WTC11 (cell line): ENCODE results near the gene ARHGEF17. TPM values are rescaled to one million over a fixed set of nuclear protein-coding genes. Genes with fewer than 3 reads are reported as not detected.

ENCODE experiments used
- ATAC-seq: fragments of 200-7000 bp; cut with Tn5 transposase; 2 replicates; pipeline ENCODE4 v1.10.0; 2021; ENCODE audit warnings: mild to moderate bottlenecking, moderate library complexity
- CTCF ChIA-PET: fragments of 300-600 bp; sonication (Branson Sonifier 250); formaldehyde crosslinking; loops from one replicate; lab custom pipeline; 2021; ENCODE audit warnings: antibody characterized with exemption; lab: Charles Lee
- POLR2A ChIA-PET: fragments of 350-600 bp; sonication (Branson Sonifier 250); formaldehyde crosslinking; loops from one replicate; lab custom pipeline; 2021; ENCODE audit warnings: antibody characterized with exemption; lab: Charles Lee
- DNase-seq: peaks from one replicate; pipeline ENCODE4 v3.0.0; 2021; ENCODE audit warnings: low spot score
- H3K27ac Mint-ChIP-seq: 2 replicates; pipeline ENCODE4 v1.8.0; 2021; ENCODE audit warnings: mixed read lengths
- H3K27me3 Mint-ChIP-seq: 2 replicates; pipeline ENCODE4 v1.8.0; 2021; ENCODE audit warnings: low read depth, mild to moderate bottlenecking, moderate library complexity, mixed read lengths
- H3K36me3 Mint-ChIP-seq: 2 replicates; pipeline ENCODE4 v1.8.0; 2021; ENCODE audit warnings: mixed read lengths
- H3K4me1 Mint-ChIP-seq: 2 replicates; pipeline ENCODE4 v1.8.0; 2022; ENCODE audit warnings: mixed read lengths
- H3K4me3 Mint-ChIP-seq: 2 replicates; pipeline ENCODE4 v1.8.0; 2021; ENCODE audit warnings: mild to moderate bottlenecking, moderate library complexity, mixed read lengths
- H3K9me3 Mint-ChIP-seq: 2 replicates; pipeline ENCODE4 v1.8.0; 2021; ENCODE audit warnings: mixed read lengths
- AFF4 ChIP-seq: sonication (generic); formaldehyde crosslinking; IDR thresholded peaks from 2 replicates; pipeline ENCODE4 v1.8.1; 2023; ENCODE audit warnings: mild to moderate bottlenecking, missing genetic modification reagents, borderline replicate concordance
- CBFB ChIP-seq: sonication (generic); formaldehyde crosslinking; IDR thresholded peaks from 2 replicates; pipeline ENCODE4 v1.8.1; 2022; ENCODE audit warnings: mild to moderate bottlenecking, low read depth, missing genetic modification reagents
- ELF4 ChIP-seq: sonication (generic); formaldehyde crosslinking; IDR thresholded peaks from 2 replicates; pipeline ENCODE4 v1.8.1; 2022; ENCODE audit warnings: low read depth, mild to moderate bottlenecking, moderate library complexity, missing genetic modification reagents
- GTF2I ChIP-seq: fragments of 250-450 bp; sonication (Bioruptor Pico); conservative IDR thresholded peaks from 2 replicates; pipeline ENCODE4 v1.4.0; 2021; ENCODE audit warnings: mild to moderate bottlenecking
- HMGA2 ChIP-seq: fragments of 250-450 bp; sonication (Bioruptor Pico); IDR thresholded peaks from 2 replicates; pipeline ENCODE4 v1.4.0; 2021; ENCODE audit warnings: mild to moderate bottlenecking, moderate library complexity
- JAZF1 ChIP-seq: fragments of 250-450 bp; sonication (Bioruptor Pico); IDR thresholded peaks from 2 replicates; pipeline ENCODE4 v1.9.0; 2021; ENCODE audit warnings: moderate library complexity, mild to moderate bottlenecking, inconsistent platforms
- MXD4 ChIP-seq: fragments of 250-450 bp; sonication (Bioruptor Pico); IDR thresholded peaks from 2 replicates; pipeline ENCODE4 v1.8.0; 2021; ENCODE audit warnings: mild to moderate bottlenecking, moderate library complexity, borderline replicate concordance
- NFYB ChIP-seq: sonication (generic); formaldehyde crosslinking; conservative IDR thresholded peaks from 2 replicates; pipeline ENCODE4 v1.8.0; 2022; ENCODE audit warnings: low read depth, missing genetic modification reagents
- NR1H2 ChIP-seq: sonication (generic); formaldehyde crosslinking; IDR thresholded peaks from 2 replicates; pipeline ENCODE4 v1.9.0; 2021; ENCODE audit warnings: mild to moderate bottlenecking, moderate library complexity, missing genetic modification reagents
- NR3C1 ChIP-seq: sonication (generic); formaldehyde crosslinking; conservative IDR thresholded peaks from 2 replicates; pipeline ENCODE4 v1.8.1; 2023; ENCODE audit warnings: low read depth, mild to moderate bottlenecking, missing genetic modification reagents
- SOX15 ChIP-seq: fragments of 250-450 bp; sonication (Bioruptor Pico); IDR thresholded peaks from 2 replicates; pipeline ENCODE4 v1.9.0; 2021; ENCODE audit warnings: mild to moderate bottlenecking
- TEAD1 ChIP-seq: sonication (generic); formaldehyde crosslinking; IDR thresholded peaks from 2 replicates; pipeline ENCODE4 v1.8.0; 2022; ENCODE audit warnings: mild to moderate bottlenecking, missing genetic modification reagents
- ZNF138 ChIP-seq: sonication (generic); formaldehyde crosslinking; conservative IDR thresholded peaks from 2 replicates; pipeline ENCODE4 v1.8.1; 2022; ENCODE audit warnings: mild to moderate bottlenecking, moderate library complexity, missing genetic modification reagents
- ZNF232 ChIP-seq: sonication (generic); formaldehyde crosslinking; IDR thresholded peaks from 2 replicates; pipeline ENCODE4 v1.8.0; 2022; ENCODE audit warnings: mild to moderate bottlenecking, missing genetic modification reagents
- ZNF263 ChIP-seq: sonication (generic); formaldehyde crosslinking; IDR thresholded peaks from 2 replicates; pipeline ENCODE4 v1.8.1; 2022; ENCODE audit warnings: low read depth, mild to moderate bottlenecking, moderate library complexity, missing genetic modification reagents
- total RNA-seq: library from RNA; stranded (reverse); gene quantifications from 3 replicates; pipeline ENCODE4 v1.2.3, GENCODE V29; 2021
- TF ChIP-seq, protein P1 (sequence below): fragments of 250-450 bp; sonication (Bioruptor Pico); conservative IDR thresholded peaks from 2 replicates; pipeline ENCODE4 v1.9.0; 2021; ENCODE audit warnings: mild to moderate bottlenecking
- TF ChIP-seq, protein P2 (sequence below): fragments of 250-450 bp; sonication (Bioruptor Pico); IDR thresholded peaks from 2 replicates; pipeline ENCODE4 v1.9.0; 2021; ENCODE audit warnings: mild to moderate bottlenecking, borderline replicate concordance
- TF ChIP-seq, protein P3 (sequence below): fragments of 250-450 bp; sonication (Bioruptor Pico); IDR thresholded peaks from 2 replicates; pipeline ENCODE4 v1.9.0; 2021; ENCODE audit warnings: mild to moderate bottlenecking
- TF ChIP-seq, protein P4 (sequence below): sonication (generic); formaldehyde crosslinking; IDR thresholded peaks from 2 replicates; pipeline ENCODE4 v1.8.0; 2022; ENCODE audit warnings: mild to moderate bottlenecking, missing genetic modification reagents

Gene ARHGEF17
- total RNA-seq, 1 experiment from 2014 or later = 18.2 TPM

- TF ChIP-seq, protein P1, sequence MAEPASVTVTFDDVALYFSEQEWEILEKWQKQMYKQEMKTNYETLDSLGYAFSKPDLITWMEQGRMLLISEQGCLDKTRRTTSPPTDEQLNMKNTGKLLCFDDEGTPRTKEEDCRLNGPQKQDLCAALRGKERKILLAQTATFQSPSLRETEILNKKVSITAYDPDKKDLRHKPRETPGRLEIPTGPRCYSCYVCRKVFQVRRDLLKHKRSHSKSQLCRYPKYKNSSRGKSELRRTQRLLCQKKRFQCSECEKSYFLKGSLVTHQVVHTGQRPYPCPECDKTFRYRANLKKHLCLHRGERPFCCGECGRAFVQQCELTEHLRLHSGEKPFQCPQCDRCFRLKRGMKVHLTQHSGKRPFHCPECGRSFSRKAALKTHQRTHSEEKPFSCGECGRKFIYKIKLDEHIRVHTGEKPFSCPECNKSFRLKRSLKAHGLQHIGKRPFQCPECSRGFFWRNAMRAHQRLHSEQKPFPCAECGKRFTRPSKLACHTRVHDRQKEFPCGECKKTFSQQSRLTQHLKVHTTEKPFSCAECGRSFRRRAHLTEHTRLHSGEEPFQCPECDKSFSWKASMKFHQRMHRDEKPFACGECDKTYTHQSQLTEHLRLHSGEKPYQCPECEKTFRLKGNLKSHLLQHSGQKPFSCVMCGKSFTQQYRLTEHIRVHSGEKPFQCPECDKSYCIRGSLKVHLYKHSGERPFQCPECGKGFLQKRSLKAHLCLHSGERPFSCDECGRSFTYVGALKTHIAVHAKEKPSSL (CRISPR knock-in tag) = no peak
- TF ChIP-seq CBFB (CRISPR knock-in tag) = no peak
- TF ChIP-seq, protein P2, sequence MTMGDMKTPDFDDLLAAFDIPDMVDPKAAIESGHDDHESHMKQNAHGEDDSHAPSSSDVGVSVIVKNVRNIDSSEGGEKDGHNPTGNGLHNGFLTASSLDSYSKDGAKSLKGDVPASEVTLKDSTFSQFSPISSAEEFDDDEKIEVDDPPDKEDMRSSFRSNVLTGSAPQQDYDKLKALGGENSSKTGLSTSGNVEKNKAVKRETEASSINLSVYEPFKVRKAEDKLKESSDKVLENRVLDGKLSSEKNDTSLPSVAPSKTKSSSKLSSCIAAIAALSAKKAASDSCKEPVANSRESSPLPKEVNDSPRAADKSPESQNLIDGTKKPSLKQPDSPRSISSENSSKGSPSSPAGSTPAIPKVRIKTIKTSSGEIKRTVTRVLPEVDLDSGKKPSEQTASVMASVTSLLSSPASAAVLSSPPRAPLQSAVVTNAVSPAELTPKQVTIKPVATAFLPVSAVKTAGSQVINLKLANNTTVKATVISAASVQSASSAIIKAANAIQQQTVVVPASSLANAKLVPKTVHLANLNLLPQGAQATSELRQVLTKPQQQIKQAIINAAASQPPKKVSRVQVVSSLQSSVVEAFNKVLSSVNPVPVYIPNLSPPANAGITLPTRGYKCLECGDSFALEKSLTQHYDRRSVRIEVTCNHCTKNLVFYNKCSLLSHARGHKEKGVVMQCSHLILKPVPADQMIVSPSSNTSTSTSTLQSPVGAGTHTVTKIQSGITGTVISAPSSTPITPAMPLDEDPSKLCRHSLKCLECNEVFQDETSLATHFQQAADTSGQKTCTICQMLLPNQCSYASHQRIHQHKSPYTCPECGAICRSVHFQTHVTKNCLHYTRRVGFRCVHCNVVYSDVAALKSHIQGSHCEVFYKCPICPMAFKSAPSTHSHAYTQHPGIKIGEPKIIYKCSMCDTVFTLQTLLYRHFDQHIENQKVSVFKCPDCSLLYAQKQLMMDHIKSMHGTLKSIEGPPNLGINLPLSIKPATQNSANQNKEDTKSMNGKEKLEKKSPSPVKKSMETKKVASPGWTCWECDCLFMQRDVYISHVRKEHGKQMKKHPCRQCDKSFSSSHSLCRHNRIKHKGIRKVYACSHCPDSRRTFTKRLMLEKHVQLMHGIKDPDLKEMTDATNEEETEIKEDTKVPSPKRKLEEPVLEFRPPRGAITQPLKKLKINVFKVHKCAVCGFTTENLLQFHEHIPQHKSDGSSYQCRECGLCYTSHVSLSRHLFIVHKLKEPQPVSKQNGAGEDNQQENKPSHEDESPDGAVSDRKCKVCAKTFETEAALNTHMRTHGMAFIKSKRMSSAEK = no peak
- TF ChIP-seq, all 79 proteins: peak for 0
Measured at GRCh38 chr11:73344191-73344607, 36.1 kb downstream of the ARHGEF17 start (continued).

DNA sequence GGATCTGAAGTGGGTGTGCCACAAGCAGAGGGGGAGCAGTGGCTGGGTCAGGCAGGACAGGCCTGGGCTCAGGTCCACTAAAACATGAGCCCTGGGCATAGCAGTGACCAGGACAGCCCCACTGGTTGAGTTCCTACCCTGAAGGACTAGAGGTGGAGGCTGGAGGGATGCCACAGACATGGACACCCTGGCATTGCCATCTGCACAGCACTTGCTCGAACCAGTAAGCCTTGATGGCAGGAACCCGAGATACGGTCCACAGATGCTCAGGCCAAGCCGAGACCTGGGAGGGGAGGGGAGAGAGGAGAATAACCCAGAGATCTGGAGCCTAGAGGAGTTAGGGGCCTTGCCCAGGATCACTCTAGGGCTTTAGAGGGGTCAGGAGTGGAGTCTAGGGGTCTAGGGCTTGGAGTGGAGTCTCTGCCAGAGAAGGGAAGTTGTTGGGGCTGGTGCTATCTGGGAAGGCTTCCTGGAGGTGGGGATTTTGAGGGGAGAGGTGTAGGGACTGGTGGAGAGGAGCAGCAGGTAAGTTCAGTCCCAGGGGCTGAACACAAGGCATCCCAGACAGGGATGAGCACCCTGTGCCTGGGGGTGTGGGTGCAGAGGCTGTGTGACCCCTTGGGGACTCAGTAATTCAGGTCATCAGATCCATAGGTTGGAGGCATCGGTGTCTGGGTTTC lies 37.5 kb downstream of the ARHGEF17 start:
- ATAC-seq = no peak
- H3K9me3 Mint-ChIP-seq = no peaks in the 10 kb centered on the region
- DNase-seq = no peak
- no peaks in the 10 kb centered on the region for H3K36me3 Mint-ChIP-seq
- TF ChIP-seq TEAD1 = no peak
- TF ChIP-seq, protein P3, sequence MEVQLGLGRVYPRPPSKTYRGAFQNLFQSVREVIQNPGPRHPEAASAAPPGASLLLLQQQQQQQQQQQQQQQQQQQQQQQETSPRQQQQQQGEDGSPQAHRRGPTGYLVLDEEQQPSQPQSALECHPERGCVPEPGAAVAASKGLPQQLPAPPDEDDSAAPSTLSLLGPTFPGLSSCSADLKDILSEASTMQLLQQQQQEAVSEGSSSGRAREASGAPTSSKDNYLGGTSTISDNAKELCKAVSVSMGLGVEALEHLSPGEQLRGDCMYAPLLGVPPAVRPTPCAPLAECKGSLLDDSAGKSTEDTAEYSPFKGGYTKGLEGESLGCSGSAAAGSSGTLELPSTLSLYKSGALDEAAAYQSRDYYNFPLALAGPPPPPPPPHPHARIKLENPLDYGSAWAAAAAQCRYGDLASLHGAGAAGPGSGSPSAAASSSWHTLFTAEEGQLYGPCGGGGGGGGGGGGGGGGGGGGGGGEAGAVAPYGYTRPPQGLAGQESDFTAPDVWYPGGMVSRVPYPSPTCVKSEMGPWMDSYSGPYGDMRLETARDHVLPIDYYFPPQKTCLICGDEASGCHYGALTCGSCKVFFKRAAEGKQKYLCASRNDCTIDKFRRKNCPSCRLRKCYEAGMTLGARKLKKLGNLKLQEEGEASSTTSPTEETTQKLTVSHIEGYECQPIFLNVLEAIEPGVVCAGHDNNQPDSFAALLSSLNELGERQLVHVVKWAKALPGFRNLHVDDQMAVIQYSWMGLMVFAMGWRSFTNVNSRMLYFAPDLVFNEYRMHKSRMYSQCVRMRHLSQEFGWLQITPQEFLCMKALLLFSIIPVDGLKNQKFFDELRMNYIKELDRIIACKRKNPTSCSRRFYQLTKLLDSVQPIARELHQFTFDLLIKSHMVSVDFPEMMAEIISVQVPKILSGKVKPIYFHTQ (CRISPR knock-in tag) = no peak
- no peak for TF ChIP-seq NR1H2 (CRISPR knock-in tag)
- TF ChIP-seq ELF4 (CRISPR knock-in tag) = no peak
- no peak for TF ChIP-seq MXD4
- no peak for TF ChIP-seq ZNF263
- no peak for TF ChIP-seq ZNF138 (CRISPR knock-in tag)
- TF ChIP-seq, protein P4, sequence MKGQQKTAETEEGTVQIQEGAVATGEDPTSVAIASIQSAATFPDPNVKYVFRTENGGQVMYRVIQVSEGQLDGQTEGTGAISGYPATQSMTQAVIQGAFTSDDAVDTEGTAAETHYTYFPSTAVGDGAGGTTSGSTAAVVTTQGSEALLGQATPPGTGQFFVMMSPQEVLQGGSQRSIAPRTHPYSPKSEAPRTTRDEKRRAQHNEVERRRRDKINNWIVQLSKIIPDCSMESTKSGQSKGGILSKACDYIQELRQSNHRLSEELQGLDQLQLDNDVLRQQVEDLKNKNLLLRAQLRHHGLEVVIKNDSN = no peak
- TF ChIP-seq, all 79 proteins: peak for 0
- H3K4me3 Mint-ChIP-seq = no peak overlapping the region
- H3K4me1 Mint-ChIP-seq = peaks cover 12% of the 10 kb centered on the region
- H3K27me3 Mint-ChIP-seq = peaks cover 27% of the 10 kb centered on the region
- no peak overlapping the region for H3K27ac Mint-ChIP-seq
- POLR2A ChIA-PET = no interaction called here
- CTCF ChIA-PET = interaction anchor here (0.8 to 3.4 kb wide), 4 partner anchors 10 to 54 kb away, joined by 3 to 21 read pairs (median 8); no protein-coding TSS in a partner anchor

- Mint-ChIP-seq H3K4me3 (no peak overlapping the region), H3K9me3 (no peaks in the 10 kb centered on the region)
- no peak for TF ChIP-seq NR3C1 (CRISPR knock-in tag)
- no peak for TF ChIP-seq HMGA2 (CRISPR knock-in tag)
- no peak for TF ChIP-seq NFYB (CRISPR knock-in tag)
- no peak for TF ChIP-seq AFF4 (CRISPR knock-in tag)
- TF ChIP-seq GTF2I (CRISPR knock-in tag) = no peak
- TF ChIP-seq SOX15 (CRISPR knock-in tag) = no peak
- no peak for TF ChIP-seq JAZF1 (CRISPR knock-in tag)
- no peak for TF ChIP-seq ZNF232 (CRISPR knock-in tag)
Measured at GRCh38 chr11:73346186-73346935, 38.3 kb downstream of the ARHGEF17 start.

More at GRCh38 chr11:73346186-73346935, 38.3 kb downstream of the ARHGEF17 start:
- no peak for DNase-seq
- no peak for ATAC-seq
- POLR2A ChIA-PET = no interaction called here
- Mint-ChIP-seq H3K36me3 (no peaks in the 10 kb centered on the region), H3K27ac (no peak overlapping the region), H3K27me3 (peaks cover 20% of the 10 kb centered on the region), H3K4me1 (peaks cover 12% of the 10 kb centered on the region)
- CTCF ChIA-PET = interaction anchor here (1.5 to 3.4 kb wide), 2 partner anchors 11 to 40 kb away, joined by 5 to 21 read pairs; no protein-coding TSS in a partner anchor
